ENCODE measurements around the gene PRDX6. TPM values are rescaled to one million over a fixed set of nuclear protein-coding genes. Genes with fewer than 3 reads are reported as not detected.
"Not testable (repeated sequence)": the region's sequence is repeated elsewhere in the genome, so short reads cannot be mapped to it uniquely, and the experiment has no call there.

Gene PRDX6
- total and polyA plus RNA-seq, 2 of the 8 experiments (the other 6 are each of a cell fraction or from before 2014, with no cell fraction given) = 348 to 677 TPM

DNA sequence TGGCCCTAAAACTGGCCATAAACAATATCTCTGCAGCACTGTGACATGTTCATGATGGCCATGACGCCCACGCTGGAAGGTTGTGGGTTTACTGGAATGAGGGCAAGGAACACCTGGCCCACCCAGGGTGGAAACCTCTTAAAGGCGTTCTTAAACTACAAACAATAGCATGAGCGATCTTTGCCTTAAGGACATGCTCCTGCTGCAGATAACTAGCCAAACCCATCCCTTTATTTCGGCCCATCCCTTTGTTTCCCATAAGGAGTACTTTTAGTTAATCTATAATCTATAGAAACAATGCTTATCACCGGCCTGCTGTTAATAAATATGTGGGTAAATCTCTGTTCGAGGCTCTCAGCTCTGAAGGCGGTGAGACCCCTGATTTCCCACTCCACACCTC lies 16.0 kb downstream of the PRDX6 start:
- H2AFZ ChIP-seq (ENCODE audit: low read length); H2BK120ac ChIP-seq (replicated peaks; ENCODE audit: low read depth, low read length); H2BK20ac ChIP-seq (ENCODE audit: low read length); H3K23ac ChIP-seq (ENCODE audit: insufficient read length); H3K27ac ChIP-seq (ENCODE audit: low read depth, low read length); H3K14ac ChIP-seq (ENCODE audit: insufficient read length); H2AK5ac ChIP-seq (ENCODE audit: low read depth, low read length); H3K4me3 ChIP-seq (ENCODE audit: extremely low read depth in 1 of 4, insufficient read depth in 2 of 4, low read depth in 3 of 4, low read length in 4 of 4); H3K18ac ChIP-seq (ENCODE audit: extremely low read depth, low read length); H3K27me3 ChIP-seq (replicated peaks in 1 of 4; ENCODE audit: control insufficient read depth in 3 of 4, extremely low read depth in 1 of 4, insufficient read depth in 3 of 4, low read length in 3 of 4); H4K20me1 ChIP-seq (replicated peaks in 1 of 2; ENCODE audit: control insufficient read depth in 1 of 2, insufficient read depth in 2 of 2, low read length in 2 of 2); DNase-seq (ENCODE audit: low read depth in 1 of 2, low spot score in 2 of 2); H4K91ac ChIP-seq (replicated peaks; ENCODE audit: insufficient read length, low read length); H3K4me2 ChIP-seq (ENCODE audit: insufficient read depth in 1 of 2, low read depth in 2 of 2, low read length in 2 of 2); H3K79me2 ChIP-seq (ENCODE audit: control insufficient read depth in 1 of 2, insufficient read depth in 2 of 2, low read length in 2 of 2); H3K56ac ChIP-seq (replicated peaks; ENCODE audit: insufficient read length, low read depth, low read length); H3K9ac ChIP-seq (replicated peaks in 1 of 4; ENCODE audit: extremely low read depth in 1 of 4, low read depth in 3 of 4, low read length in 3 of 4); CTCF ChIA-PET (ENCODE audit: partially characterized antibody); H4K5ac ChIP-seq (ENCODE audit: insufficient read length, low read depth, low read length); H4K8ac ChIP-seq (ENCODE audit: extremely low read depth, insufficient read depth, low read length); H3K4ac ChIP-seq (replicated peaks; ENCODE audit: insufficient read length, low read depth, low read length); FAIRE-seq; H3K23me2 ChIP-seq (ENCODE audit: low read depth, low read length); H2BK5ac ChIP-seq (ENCODE audit: low read depth, low read length); H3K79me1 ChIP-seq (ENCODE audit: low read depth, low read length); H2BK15ac ChIP-seq (ENCODE audit: low read length); H3K4me1 ChIP-seq (replicated peaks in 1 of 4; ENCODE audit: control insufficient read depth in 3 of 4, insufficient read depth in 4 of 4, low read length in 3 of 4); H2BK12ac ChIP-seq (ENCODE audit: low read depth, low read length): not testable (repeated sequence)
- 95% methylated on average over 8 of the region's 8 CpGs; no CpG with 5 or more reads in 1 of the 2 experiments for WGBS, 2 experiments (ENCODE audit: extremely low coverage in 1 of 2, insufficient coverage in 1 of 2, insufficient read length in 1 of 2, insufficient replicate concordance in 2 of 2, low coverage in 1 of 2, low lambda C conversion rate in 2 of 2, missing lambda C conversion rate in 1 of 2)
- H3K9me3 ChIP-seq (ENCODE audit: insufficient read depth in 2 of 2, low read depth in 1 of 2, low read length in 1 of 2) = peaks cover 37 to 39% of the 10 kb centered on the region in 2 experiments
- POLR2A ChIA-PET (ENCODE audit: partially characterized antibody) = interaction anchor here (1.6 to 3.5 kb wide), 4 partner anchors 12 to 44 kb away, joined by 4 to 18 read pairs (median 7); partner anchors contain the start of gene PRDX6
- peaks cover 0 to 35% (median 11%) of the 10 kb centered on the region in 4 experiments; a peak in 4 of 8 replicates for H3K36me3 ChIP-seq (ENCODE audit: control insufficient read depth in 2 of 4, insufficient read depth in 4 of 4, low read length in 3 of 4)

Measured in H1 (cell line).